Tibial nerve (tissue), 4 donors: Measurements from ENCODE around the gene NINL. TPM values are rescaled to one million over a fixed set of nuclear protein-coding genes. Genes with fewer than 3 reads are reported as not detected.

Experiments
- DNase-seq, 2 donors: peaks; one replicate each; pipeline ENCODE4 v3.0.0-alpha.2; 2019; ENCODE audit warnings: low spot score in 2 of 2
- H3K27ac ChIP-seq, 4 donors: fragments of 200-600 bp; sonication (generic) in 3 of 4; one replicate each; pipeline ENCODE4 v1.5.1; 2017 to 2019; ENCODE audit warnings: mild to moderate bottlenecking in 1 of 4
- H3K27me3 ChIP-seq, 2 donors: fragments of 200-600 bp; sonication (generic) in 1 of 2; one replicate each; pipeline versions ENCODE4 v1.5.1 to v1.6.0; 2017 to 2019
- H3K36me3 ChIP-seq, 3 donors: fragments of 200-600 bp; sonication (generic); one replicate each; pipeline ENCODE4 v1.5.1; 2018 to 2019
- H3K4me1 ChIP-seq, 4 donors: fragments of 200-600 bp; sonication (generic) in 3 of 4; one replicate each; pipeline ENCODE4 v1.5.1; 2017 to 2019
- H3K4me3 ChIP-seq, 4 donors: fragments of 200-600 bp; sonication (generic) in 3 of 4; one replicate each; pipeline ENCODE4 v1.5.1; 2017 to 2019; ENCODE audit warnings: mild to moderate bottlenecking in 1 of 4, moderate library complexity in 1 of 4
- H3K9me3 ChIP-seq, 4 donors: fragments of 200-600 bp; sonication (generic) in 3 of 4; one replicate each; pipeline ENCODE4 v1.5.1; 2017 to 2019
- CTCF ChIP-seq, 5 experiments: fragments of 200-600 bp in 3 of 5; fragments of 450-650 bp in 2 of 5; sonication (generic) in 3 of 5; IDR thresholded peaks; one replicate each; pipeline ENCODE4 v1.5.1; 2016 to 2019; ENCODE audit warnings: antibody characterized with exemption in 5 of 5, mild to moderate bottlenecking in 3 of 5, moderate library complexity in 2 of 5
- EP300 ChIP-seq, 2 donors: sonication (generic); formaldehyde crosslinking; IDR thresholded peaks; one replicate each; pipeline ENCODE4 v1.6.1; 2017; ENCODE audit warnings: antibody characterized with exemption in 2 of 2, mild to moderate bottlenecking in 1 of 2
- POLR2A ChIP-seq, 2 donors: fragments of 450-650 bp; IDR thresholded peaks; one replicate each; pipeline ENCODE4 v1.6.1; 2017; ENCODE audit warnings: antibody characterized with exemption in 2 of 2, mild to moderate bottlenecking in 2 of 2, moderate library complexity in 2 of 2
- WGBS, 2 donors: methylation state at CpG; one replicate each; pipeline ENCODE4 v1.1.5; 2018; 5-methylcytosine and 5-hydroxymethylcytosine counted together
- total RNA-seq, 4 donors: library from RNA; depleted of rRNA; stranded (reverse); fragments of >200 nt; gene quantifications; one replicate each; pipeline ENCODE4 v1.1.0, GENCODE V29; 2016

Gene NINL
- total RNA-seq, 4 donors from 2014 or later = 8.0 to 14.1 (median 10.5) TPM

- H3K27ac ChIP-seq = peak overlapping the region; percentile 77 to 94 (median 90)
- TF ChIP-seq CTCF (IDR thresholded peaks at IDR 0.05) = no peak
- TF ChIP-seq POLR2A (IDR thresholded peaks at IDR 0.05) = no peak
- H3K4me1 ChIP-seq = peaks cover 0 to 24% (median 11%) of the 10 kb centered on the region in 4 donors
- H3K27me3 ChIP-seq = no peaks in the 10 kb centered on the region
- DNase-seq = peak in 1 of 2 donors; percentile 31
- no peaks in the 10 kb centered on the region for H3K9me3 ChIP-seq
- 54 to 69% methylated on average over 11 to 12 of the region's 17 CpGs for WGBS, 2 donors
- H3K36me3 ChIP-seq = no peaks in the 10 kb centered on the region
- H3K4me3 ChIP-seq = peak overlapping the region; percentile 88 to 97 (median 92)
These were observed 39.2 kb upstream of the NINL start for GRCh38 chr20:25624500-25624939.

GRCh38 chr20:25623736-25624499 lies 38.6 kb upstream of the NINL start, which contains the start of gene NANP:
Gene NANP, minus strand, starts transcription at chr20:25624014. Its CDS starts 66 bp downstream, at chr20:25623948.
- Histone ChIP-seq H3K9me3 (no peaks in the 10 kb centered on the region), H3K36me3 (no peaks in the 10 kb centered on the region), H3K4me1 (peaks cover 0 to 24% (median 11%) of the 10 kb centered on the region in 4 donors), H3K27ac (peak within 1 kb of the TSS; percentile 77 to 94 (median 90)), H3K27me3 (no peaks in the 10 kb centered on the region), H3K4me3 (peak within 1 kb of the TSS; percentile 88 to 97 (median 92))
- peak; percentile 94 for DNase-seq
- 0 to 2% methylated on average over 41 to 57 of the region's 81 CpGs for WGBS, 2 donors
- TF ChIP-seq CTCF (IDR thresholded peaks at IDR 0.05) (peak in 1 of 5 experiments; percentile 21), POLR2A (IDR thresholded peaks at IDR 0.05) (peak; percentile 41 to 78), EP300 (IDR thresholded peaks at IDR 0.05) (peak; percentile 69 to 87)

GRCh38 chr20:25623225-25623735 lies 37.9 kb upstream of the NINL start:
- Histone ChIP-seq H3K4me1 (peaks cover 0 to 24% (median 11%) of the 10 kb centered on the region in 4 donors), H3K9me3 (no peaks in the 10 kb centered on the region), H3K4me3 (peak overlapping the region; percentile 88 to 97 (median 92)), H3K36me3 (no peaks in the 10 kb centered on the region), H3K27me3 (no peaks in the 10 kb centered on the region), H3K27ac (peak overlapping the region; percentile 77 to 94 (median 90))
- no peak for TF ChIP-seq CTCF (IDR thresholded peaks at IDR 0.05)
- TF ChIP-seq POLR2A (IDR thresholded peaks at IDR 0.05) = no peak
- no peak for TF ChIP-seq EP300 (IDR thresholded peaks at IDR 0.05)
- DNase-seq = peak in 1 of 2 donors; percentile 8
- 0 to 1% methylated on average over 18 to 22 of the region's 45 CpGs for WGBS, 2 donors

GRCh38 chr20:25622450-25623224 lies 37.3 kb upstream of the NINL start:
- no peak for DNase-seq
- H3K9me3 ChIP-seq = no peaks in the 10 kb centered on the region
- H3K4me3 ChIP-seq = peak overlapping the region; percentile 88 to 97 (median 92)
- H3K27ac ChIP-seq = peak overlapping the region; percentile 77 to 94 (median 90)
- no peaks in the 10 kb centered on the region for H3K36me3 ChIP-seq
- TF ChIP-seq EP300 (IDR thresholded peaks at IDR 0.05) (no peak), POLR2A (IDR thresholded peaks at IDR 0.05) (no peak), CTCF (IDR thresholded peaks at IDR 0.05) (no peak)
- H3K4me1 ChIP-seq = peaks cover 0 to 24% (median 11%) of the 10 kb centered on the region in 4 donors
- no peaks in the 10 kb centered on the region for H3K27me3 ChIP-seq
- WGBS, 2 donors = 39% methylated on average over 17 of the region's 17 CpGs
